Endothelial cell (in vitro differentiated cells): ENCODE measurements around the gene PALD1. TPM values are rescaled to one million over a fixed set of nuclear protein-coding genes. Genes with fewer than 3 reads are reported as not detected.

ENCODE experiments used
- DNase-seq: peaks from one replicate; pipeline ENCODE4 v3.0.0; 2021; ENCODE audit warnings: low spot score
- H3K27ac Mint-ChIP-seq: one replicate; pipeline ENCODE4 v1.8.0; 2021; ENCODE audit warnings: mixed read lengths, inconsistent platforms; ENCODE audit not compliant: unreplicated experiment
- H3K27me3 Mint-ChIP-seq: one replicate; pipeline ENCODE4 v1.8.0; 2021; ENCODE audit warnings: mild to moderate bottlenecking, moderate library complexity, mixed read lengths, inconsistent platforms; ENCODE audit not compliant: unreplicated experiment
- H3K36me3 Mint-ChIP-seq: one replicate; pipeline ENCODE4 v1.8.0; 2021; ENCODE audit warnings: mild to moderate bottlenecking, low read depth, mixed read lengths, inconsistent platforms; ENCODE audit not compliant: unreplicated experiment
- H3K4me1 Mint-ChIP-seq: one replicate; pipeline ENCODE4 v1.8.0; 2021; ENCODE audit warnings: mild to moderate bottlenecking, mixed read lengths, inconsistent platforms; ENCODE audit not compliant: unreplicated experiment
- H3K4me3 Mint-ChIP-seq: one replicate; pipeline ENCODE4 v1.8.0; 2021; ENCODE audit warnings: mild to moderate bottlenecking, mixed read lengths, inconsistent platforms; ENCODE audit not compliant: unreplicated experiment
- H3K9me3 Mint-ChIP-seq: one replicate; pipeline ENCODE4 v1.8.0; 2021; ENCODE audit warnings: mixed read lengths, inconsistent platforms; ENCODE audit not compliant: unreplicated experiment
- long read RNA-seq: library from polyadenylated mRNA; unstranded; transcript quantifications from one replicate; pipeline ENCODE4 v2.0.0, GENCODE V29; 2020; ENCODE audit not compliant: unreplicated experiment
- total RNA-seq: library from RNA; stranded (reverse); fragmentation: NEBNext Ultra II Directional; extraction: Animal tissue kit (Norgen Biotek cat#: 25700); gene quantifications from one replicate; pipeline ENCODE4 v1.2.1, GENCODE V29; 2021; ENCODE audit not compliant: unreplicated experiment
- TF ChIP-seq, protein P1 (sequence below): fragments of 200-600 bp; sonication (generic); IDR thresholded peaks from one replicate; pipeline ENCODE4 v1.5.0; 2021; ENCODE audit warnings: antibody characterized with exemption; ENCODE audit not compliant: unreplicated experiment

The PALD1 gene
- 166 TPM for total RNA-seq
- long read RNA-seq, full-length matches to known transcripts = 29 of 59 reads
- long read RNA-seq, partial matches to known transcripts = 18 of 59 reads
- long read RNA-seq, other reads (novel, unspliced or antisense) = 12 of 59 reads

DNA sequence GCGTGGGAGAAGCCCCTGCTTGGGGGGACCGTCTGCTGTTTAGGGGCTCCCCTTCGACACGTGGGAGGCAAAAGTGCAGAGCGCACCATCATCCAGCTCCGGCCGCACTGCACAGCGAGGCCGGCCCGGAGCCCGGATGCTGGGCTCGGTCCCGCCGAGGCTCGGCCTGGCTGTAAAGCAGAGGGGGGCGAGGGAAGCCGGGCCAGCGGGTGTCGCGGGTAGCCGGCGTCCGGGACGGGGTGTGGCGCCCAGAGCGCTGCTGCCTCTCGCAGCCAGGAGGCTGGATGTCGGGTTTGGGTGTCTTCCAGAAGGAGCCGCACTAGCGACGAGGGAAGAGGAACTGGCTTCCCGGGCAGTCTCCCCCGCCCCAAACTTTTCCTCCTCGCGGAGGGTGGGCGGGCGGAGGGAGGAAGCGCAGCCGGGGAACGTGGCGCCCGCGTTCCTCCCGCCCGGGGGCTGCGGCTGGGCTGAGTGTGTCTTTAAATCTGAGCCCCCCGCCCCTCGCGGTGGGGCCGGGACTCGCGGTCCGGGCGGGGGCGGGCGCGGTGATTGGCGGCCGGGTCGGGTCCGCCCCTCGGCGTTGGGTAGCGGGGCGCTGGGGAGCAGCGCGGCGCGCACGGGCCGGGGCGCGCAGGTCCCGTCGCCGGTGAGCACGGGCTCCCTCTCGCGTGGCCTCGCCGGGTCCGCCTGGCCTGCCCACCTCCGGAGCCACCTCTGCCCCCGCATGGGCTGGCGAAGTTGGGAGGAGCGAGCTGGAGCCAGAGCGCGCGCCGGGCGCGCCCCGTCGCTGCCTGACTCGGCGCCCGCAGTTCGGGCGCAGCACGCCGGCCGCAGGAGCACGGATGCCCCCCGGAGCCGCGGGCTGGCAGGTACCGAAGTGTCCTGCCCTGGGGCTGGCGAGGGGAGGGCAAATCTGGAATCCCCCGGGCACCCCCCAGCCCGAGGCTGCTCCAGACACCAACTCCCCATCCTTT is at the start of gene PALD1:
Gene PALD1 (plus strand): TSS at position 577 of the 974 bp plus-strand sequence. CDS start 47,185 bp downstream, outside the sequence.
- TF ChIP-seq, protein P1, sequence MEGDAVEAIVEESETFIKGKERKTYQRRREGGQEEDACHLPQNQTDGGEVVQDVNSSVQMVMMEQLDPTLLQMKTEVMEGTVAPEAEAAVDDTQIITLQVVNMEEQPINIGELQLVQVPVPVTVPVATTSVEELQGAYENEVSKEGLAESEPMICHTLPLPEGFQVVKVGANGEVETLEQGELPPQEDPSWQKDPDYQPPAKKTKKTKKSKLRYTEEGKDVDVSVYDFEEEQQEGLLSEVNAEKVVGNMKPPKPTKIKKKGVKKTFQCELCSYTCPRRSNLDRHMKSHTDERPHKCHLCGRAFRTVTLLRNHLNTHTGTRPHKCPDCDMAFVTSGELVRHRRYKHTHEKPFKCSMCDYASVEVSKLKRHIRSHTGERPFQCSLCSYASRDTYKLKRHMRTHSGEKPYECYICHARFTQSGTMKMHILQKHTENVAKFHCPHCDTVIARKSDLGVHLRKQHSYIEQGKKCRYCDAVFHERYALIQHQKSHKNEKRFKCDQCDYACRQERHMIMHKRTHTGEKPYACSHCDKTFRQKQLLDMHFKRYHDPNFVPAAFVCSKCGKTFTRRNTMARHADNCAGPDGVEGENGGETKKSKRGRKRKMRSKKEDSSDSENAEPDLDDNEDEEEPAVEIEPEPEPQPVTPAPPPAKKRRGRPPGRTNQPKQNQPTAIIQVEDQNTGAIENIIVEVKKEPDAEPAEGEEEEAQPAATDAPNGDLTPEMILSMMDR = no peak
- Mint-ChIP-seq H3K9me3 (no peaks in the 10 kb centered on the region), H3K4me3 (peak within 1 kb of the TSS; percentile 92), H3K27me3 (peaks cover 26% of the 10 kb centered on the region), H3K4me1 (peaks cover 80% of the 10 kb centered on the region), H3K27ac (peak within 1 kb of the TSS; percentile 89), H3K36me3 (no peaks in the 10 kb centered on the region)
- peak; percentile 77 for DNase-seq

DNA sequence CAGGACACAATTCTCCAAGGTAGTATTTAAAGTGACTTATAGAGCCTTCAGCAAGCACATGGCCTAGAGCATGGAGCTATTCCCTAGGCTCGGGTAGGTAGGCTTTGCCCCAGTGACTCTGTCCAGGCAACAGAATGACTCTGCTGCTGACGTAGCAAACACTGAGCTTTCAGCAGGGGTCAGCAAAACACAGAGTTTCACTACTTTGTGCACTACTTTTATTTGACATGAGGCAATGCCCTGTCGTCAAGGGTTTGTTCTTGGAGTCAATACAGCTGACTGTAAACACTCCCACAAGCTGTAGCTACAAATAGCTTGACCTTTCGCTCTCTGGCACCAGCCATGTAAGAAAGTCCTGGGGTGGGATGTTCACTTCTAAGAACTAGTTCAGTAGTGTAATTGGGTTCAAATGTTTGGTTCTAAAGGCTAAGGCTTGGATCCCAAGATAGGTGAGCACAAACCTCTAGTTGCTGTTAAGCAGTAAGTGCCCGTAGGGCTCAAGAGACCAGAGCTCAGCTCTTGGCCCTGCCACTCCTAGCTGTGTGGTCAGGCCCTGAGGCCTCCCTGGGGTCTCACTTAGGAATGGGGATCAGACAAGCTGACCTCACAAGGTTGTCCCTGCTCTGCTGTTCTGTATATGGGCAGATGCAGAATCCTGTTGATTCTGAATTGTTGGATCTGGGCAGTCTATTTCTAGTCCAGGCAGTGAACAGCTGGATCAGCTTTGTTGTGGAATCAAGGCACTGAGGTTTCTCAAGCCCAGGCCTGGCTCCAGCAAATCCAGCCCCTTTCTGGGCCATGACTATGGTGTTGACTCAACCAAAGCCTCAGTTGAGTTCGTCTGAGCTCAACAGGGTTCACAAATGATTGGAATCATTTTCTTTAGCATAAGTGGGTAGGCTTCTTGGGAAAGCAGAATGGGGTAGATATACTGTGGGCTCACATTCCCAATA is 47.8 kb upstream of the PALD1 start:
- no peaks in the 10 kb centered on the region for H3K9me3 Mint-ChIP-seq
- DNase-seq = no peak
- H3K4me3 Mint-ChIP-seq = no peak overlapping the region
- H3K4me1 Mint-ChIP-seq = peaks cover 7% of the 10 kb centered on the region
- TF ChIP-seq, protein P1 = no peak
- H3K36me3 Mint-ChIP-seq = peaks cover 4% of the 10 kb centered on the region
- no peaks in the 10 kb centered on the region for H3K27me3 Mint-ChIP-seq
- no peak overlapping the region for H3K27ac Mint-ChIP-seq

DNA sequence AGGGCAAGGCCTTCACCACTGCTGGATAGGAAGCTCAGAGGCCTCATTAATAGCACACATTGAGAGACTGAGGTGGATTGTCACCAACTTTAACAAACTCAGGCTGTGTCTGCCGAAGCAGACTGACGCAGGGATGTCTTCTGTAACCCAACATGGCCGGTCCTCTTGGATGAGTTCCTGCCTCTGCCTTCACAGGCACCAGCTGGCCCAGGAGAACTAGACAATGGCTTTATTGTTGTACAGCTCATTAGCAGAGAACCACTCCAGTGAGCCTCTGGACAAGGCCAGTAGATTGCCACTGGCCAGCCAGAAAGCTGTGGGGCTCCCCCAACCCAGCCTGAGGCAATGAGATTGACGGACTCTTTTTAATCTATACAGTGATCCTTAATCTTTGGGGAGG is 46.5 kb upstream of the PALD1 start:
- H3K4me1 Mint-ChIP-seq = peaks cover 7% of the 10 kb centered on the region
- no peak for DNase-seq
- peaks cover 4% of the 10 kb centered on the region for H3K36me3 Mint-ChIP-seq
- H3K9me3 Mint-ChIP-seq = no peaks in the 10 kb centered on the region
- H3K27me3 Mint-ChIP-seq = peaks cover 4% of the 10 kb centered on the region
- no peak overlapping the region for H3K4me3 Mint-ChIP-seq
- peak overlapping the region; percentile 8 for H3K27ac Mint-ChIP-seq
- TF ChIP-seq, protein P1 = no peak

DNA sequence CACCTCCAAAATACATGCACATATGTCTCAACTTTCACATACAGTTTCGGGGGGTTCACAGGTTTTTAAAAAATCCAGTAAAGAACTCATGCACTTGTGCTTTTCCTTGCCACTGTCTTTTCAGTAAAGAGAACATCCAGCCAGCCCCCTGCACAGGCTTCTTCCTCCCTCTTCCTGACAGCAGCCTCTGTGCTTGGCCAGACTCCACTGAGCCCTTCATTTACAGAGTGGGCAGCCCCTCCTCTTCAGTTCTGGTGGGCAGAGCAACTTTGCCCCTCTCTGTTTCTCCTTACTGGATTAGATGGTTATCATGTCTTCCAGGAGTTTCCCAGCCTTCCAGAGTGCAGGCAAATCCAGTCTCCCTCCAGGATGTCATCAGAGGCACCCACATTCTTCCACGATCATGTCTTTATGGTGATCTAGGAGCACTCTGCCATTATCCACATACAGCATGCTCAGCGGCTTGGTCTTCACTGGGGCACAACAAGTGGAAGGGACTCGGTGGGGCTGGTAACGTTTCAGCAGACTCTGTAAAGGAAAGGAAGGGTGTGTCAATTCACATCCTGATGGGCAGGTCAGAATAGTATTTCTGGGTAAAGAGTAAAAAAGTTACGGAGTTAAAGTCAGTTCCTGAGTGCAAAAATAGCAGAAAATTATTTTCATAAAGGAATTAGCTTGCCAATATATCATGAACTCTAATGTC is 45.9 kb upstream of the PALD1 start:
- H3K9me3 Mint-ChIP-seq = no peaks in the 10 kb centered on the region
- DNase-seq = no peak
- peaks cover 4% of the 10 kb centered on the region for H3K36me3 Mint-ChIP-seq
- peak overlapping the region; percentile 61 for H3K27ac Mint-ChIP-seq
- TF ChIP-seq, protein P1 = no peak
- H3K27me3 Mint-ChIP-seq = peaks cover 4% of the 10 kb centered on the region
- peaks cover 7% of the 10 kb centered on the region for H3K4me1 Mint-ChIP-seq
- no peak overlapping the region for H3K4me3 Mint-ChIP-seq
